HuH-7.5 (cell line): Measurements from ENCODE around the gene ITPRID1.
"Not testable (repeated sequence)": the region's sequence is repeated elsewhere in the genome, so short reads cannot be mapped to it uniquely, and the experiment has no call there.

ENCODE experiments used
- DNase-seq: peaks from one replicate; pipeline ENCODE4 v3.0.0; 2011; ENCODE audit warnings: low spot score

The ITPRID1 gene

GRCh38 chr7:31513790-31514189, at the start of gene ITPRID1:
ITPRID1 (plus strand) TSS chr7:31514090; CDS start chr7:31553025, 38,935 bp downstream.
- no peak for DNase-seq

- no peak for DNase-seq
Measured at GRCh38 chr7:31464601-31465000, 49.3 kb upstream of the ITPRID1 start.

DNA sequence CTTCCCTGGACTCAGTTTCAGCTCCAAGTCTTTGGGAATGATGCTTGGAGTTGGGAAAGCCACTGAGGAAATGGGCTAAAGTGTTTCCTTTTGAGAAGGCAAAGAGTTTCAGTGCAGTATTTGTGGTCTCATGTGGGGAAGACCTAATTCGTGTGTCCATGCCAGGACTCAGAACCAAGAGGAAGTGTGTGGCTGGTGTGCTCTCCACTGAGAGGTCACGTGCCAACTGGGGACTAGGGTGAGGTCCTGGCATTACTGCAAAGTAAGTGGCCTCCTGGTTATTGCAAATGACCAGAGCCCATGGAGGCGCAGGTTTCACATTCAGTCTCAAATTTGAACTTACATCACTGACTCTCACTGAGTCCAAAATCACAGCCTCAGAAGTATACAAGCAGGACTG, 48.6 kb upstream of the ITPRID1 start:
- DNase-seq, result no peak

- no peak for DNase-seq
Measured at GRCh38 chr7:31466036-31466435, 47.9 kb upstream of the ITPRID1 start.

- DNase-seq, result not testable (repeated sequence)
Measured at GRCh38 chr7:31470883-31471282, 43.0 kb upstream of the ITPRID1 start.

- DNase-seq, result no peak
Measured at GRCh38 chr7:31475368-31475767, 38.5 kb upstream of the ITPRID1 start.

GRCh38 chr7:31476073-31476745, 37.7 kb upstream of the ITPRID1 start:
- no peak for DNase-seq

DNA sequence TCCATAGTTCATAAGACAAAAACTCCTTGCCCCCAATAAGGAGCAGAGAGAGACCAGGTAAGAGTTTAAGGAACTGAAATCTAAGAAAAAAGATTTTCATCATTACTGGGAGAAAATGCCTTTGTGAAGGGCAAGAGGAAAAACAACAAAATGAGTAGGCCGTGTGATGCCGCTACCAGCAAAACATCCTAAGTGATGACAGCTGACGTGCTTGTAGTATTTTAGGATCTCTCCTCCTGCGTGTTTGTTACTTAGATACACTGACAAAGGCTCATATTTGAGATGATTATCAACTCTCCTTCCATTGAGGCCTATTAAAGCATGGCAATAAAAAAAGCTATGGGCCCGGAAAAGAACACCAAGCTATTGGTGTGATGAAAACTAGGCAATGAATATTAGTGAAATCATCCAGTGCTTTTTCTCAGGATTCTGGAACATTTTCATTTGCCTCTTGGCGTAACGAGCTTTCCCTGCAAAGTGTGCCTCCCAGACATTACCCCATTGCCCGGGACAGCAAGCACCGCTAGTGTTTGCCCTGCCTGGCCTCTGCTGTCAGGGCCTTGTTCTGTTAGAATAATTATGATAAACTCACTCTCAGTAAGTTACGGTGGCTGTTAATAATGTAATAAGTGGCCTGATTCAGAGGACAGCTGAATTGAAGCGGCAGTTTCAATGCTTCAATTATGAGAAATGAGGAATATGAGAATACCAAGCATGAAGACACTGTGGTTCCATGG, 36.8 kb upstream of the ITPRID1 start:
- no peak for DNase-seq

GRCh38 chr7:31478018-31478417, 35.9 kb upstream of the ITPRID1 start:
- no peak for DNase-seq

DNA sequence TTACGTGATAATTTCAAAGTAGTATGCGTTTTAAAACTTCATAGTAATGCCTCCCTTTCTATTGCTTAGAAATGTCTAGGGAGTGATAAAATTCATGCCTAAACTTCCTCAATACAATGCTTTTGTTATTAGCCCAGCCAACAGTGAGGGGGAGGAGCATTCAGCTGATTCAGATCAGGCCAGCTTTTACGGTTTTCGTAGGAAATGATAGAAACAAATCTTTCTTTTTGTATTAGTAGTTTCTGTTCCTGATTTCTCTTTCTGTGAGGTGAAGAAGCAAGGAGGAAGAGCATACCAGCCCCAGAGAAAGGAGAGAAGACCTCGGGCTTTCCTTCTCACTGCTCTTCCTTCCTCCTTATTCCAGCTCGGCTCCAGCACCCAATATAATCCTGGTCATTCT, 35.2 kb upstream of the ITPRID1 start:
- no peak for DNase-seq

GRCh38 chr7:31487071-31487470, 26.8 kb upstream of the ITPRID1 start:
- DNase-seq, result no peak

- no peak for DNase-seq
Measured at GRCh38 chr7:31487476-31487875, 26.4 kb upstream of the ITPRID1 start.

DNA sequence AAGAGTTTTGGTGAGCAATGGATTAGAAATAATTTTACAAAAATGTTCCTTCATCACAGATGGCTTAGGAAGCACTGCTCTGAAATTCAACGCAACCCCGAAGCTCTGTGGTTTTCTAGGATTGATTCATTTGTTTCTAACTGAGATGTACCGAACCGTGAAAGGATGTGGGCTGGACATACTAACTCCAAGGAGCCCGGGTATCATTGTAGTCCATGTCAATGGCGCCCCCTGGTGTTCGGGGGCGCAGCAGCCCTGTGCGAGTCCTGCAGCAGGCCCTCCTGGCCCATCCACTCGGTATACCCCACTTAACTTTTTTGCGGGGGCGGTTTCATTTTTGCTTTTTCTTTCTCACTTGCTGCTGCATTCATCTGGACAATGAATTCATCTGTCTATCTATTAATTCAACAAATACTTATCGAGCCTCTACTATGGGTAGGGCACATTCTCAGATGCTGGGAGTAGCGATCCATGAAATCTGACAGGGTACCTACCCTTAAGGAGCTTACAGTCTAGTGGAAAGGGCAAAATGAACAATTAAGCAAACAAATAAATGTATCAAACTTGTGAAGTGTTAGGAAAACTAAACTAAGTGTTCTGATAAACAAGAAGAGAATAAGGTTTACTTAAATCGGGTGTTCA, 25.2 kb upstream of the ITPRID1 start:
- peak; percentile 22 for DNase-seq

- DNase-seq, result no peak
Measured at GRCh38 chr7:31490796-31491314, 23.0 kb upstream of the ITPRID1 start.

DNA sequence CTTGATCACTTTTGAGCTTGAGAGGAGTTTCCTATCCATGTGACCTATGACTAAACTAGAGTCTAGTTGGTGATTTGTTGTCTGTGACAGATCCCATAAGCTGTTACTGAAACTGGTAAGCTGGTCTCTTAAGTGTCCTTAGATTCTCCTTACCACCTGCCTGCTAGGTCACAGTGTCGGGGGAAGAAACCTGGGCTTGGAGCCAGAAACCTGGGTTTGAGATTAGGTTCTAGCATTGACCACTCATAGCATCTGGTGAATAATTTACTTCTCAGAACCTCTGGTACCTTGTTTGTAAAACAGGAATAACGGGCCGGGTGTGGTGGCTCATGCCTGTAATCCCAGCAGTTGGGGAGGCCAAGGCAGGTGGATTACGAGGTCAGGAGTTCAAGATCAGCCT, 21.8 kb upstream of the ITPRID1 start:
- no peak for DNase-seq

- DNase-seq, result no peak
Measured at GRCh38 chr7:31493714-31494181, 20.1 kb upstream of the ITPRID1 start.

GRCh38 chr7:31494421-31494820, 19.5 kb upstream of the ITPRID1 start:
- no peak for DNase-seq

DNA sequence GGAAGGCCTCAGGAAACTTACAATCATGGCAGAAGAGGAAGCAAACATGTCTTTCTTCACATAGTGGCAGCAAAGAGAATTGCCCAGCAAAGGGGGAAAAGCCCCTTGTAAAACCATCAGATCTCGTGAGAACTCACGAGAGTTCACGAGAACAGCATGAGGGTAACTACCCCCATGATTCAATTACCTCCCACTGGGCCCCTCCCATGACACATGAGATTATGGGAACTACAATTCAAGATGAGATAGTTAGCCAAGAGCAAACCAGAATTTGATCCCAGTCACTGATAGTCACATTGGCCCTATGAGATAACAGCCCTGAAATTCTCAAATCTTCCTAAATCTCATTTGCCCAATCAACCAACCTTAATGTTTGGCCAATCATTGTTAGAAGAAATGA, 18.2 kb upstream of the ITPRID1 start:
- no peak for DNase-seq

- DNase-seq, result no peak
Measured at GRCh38 chr7:31497516-31497915, 16.4 kb upstream of the ITPRID1 start.

GRCh38 chr7:31500656-31501055, 13.2 kb upstream of the ITPRID1 start:
- no peak for DNase-seq

- DNase-seq, result no peak
Measured at GRCh38 chr7:31508823-31509222, 5.1 kb upstream of the ITPRID1 start.

GRCh38 chr7:31512166-31512565, 1.7 kb upstream of the ITPRID1 start:
- no peak for DNase-seq
